Occipital lobe (tissue), 2 donors: ENCODE data around the gene TCF12. TPM values are rescaled to one million over a fixed set of nuclear protein-coding genes. Genes with fewer than 3 reads are reported as not detected.

Experiments used
- DNase-seq: peaks from one replicate; lab custom pipeline; 2025; lab: John Stamatoyannopoulos, UW
- total RNA-seq: library from RNA; depleted of rRNA; stranded (reverse); fragments of >200 nt; gene quantifications from one replicate; pipeline ENCODE4 v1.2.3, GENCODE V29; 2014

Gene TCF12
- 143 TPM for total RNA-seq

GRCh38 chr15:56918046-56918938, at the start of gene TCF12:
Gene TCF12, plus strand, starts transcription at chr15:56918644. Its CDS starts 1,270 bp downstream, at chr15:56919914.
- peak; percentile 89 for DNase-seq

DNA sequence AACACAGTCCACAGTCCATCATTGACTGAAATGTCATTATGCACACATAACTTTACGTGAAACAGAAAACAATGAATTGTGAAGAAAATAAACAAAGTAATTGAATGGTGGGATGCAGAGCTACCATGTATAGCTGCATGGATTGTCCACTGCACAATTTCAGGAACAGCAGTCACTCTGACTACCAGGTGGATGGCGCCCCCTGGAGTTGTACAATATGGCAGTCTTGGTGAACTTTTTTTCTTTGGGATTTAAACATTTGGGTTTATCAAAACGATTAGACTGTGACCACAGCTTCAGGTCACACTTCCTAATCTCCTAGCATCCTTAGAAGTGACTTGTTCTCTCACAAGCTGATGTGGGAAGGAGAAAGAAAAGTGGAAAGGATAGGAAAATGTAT, 48.9 kb upstream of the TCF12 start:
- no peak for DNase-seq

DNA sequence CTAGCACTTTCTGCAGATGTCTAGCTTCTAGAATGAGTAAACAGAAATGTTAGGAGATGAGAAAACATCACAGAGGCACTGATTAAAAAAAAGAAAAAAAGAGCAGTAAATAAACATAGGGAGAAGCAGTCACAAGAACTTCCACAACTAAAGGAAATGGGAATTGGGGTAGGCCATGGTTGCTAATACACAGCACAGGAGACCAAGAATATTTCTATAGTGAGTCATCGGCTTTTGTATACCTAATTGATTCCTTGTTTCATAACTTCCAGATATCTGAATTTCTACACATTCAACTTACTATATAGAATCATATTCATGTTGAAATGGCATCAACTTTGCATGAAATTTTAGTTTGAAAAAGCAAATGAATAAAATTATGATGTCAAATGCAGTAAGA, 47.3 kb upstream of the TCF12 start:
- no peak for DNase-seq

DNA sequence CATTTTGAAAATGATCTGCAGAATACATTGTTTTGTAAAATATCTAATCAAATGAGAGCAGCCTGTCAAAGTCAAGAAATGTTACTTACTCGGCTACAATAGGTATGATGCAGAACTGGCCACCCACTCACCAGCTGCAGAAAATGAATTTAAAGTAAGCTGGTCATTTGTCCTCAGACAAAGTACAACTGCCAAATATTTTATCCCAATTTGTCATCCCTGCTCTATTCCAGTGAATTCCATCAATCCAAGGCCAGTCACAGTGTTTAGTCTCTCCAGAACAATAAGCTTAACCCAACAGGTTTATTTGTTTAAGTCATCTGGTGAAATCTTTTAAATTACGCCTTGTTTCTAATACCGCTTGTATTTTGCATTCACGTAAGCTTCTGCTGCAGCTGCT, 46.6 kb upstream of the TCF12 start:
- DNase-seq: no peak

DNA sequence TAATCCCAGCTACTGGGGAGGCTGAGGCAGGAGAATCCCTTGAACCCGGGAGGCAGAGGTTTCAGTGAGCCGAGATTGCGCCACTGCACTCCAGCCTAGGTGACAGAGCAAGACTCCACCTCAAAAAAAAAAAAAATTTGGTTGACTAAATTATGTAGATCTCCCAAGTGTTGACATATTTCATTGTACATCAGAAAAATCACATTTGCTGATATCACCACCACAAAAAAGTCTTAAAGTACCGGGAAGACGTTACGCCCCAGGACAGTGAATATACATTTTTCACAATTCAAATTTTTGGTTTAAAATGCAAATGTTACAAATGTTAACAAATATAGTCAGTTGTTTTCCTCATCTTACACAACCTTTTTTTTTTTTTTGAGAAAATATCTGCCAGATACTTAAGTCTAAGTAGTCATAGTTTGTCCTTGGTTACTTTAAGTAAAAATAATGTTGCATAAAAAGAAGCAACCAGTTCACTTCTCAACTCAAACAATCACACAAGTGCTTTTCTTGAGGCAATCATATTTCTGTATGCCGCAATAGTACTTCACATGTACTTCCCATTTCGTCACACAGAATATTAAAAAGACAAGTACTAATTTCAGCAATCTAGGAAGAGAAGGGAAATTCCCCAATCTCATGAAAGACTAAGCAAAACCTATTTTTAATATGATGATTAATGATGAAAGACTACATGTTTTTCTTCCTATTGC, 41.0 kb upstream of the TCF12 start:
- DNase-seq: no peak

DNA sequence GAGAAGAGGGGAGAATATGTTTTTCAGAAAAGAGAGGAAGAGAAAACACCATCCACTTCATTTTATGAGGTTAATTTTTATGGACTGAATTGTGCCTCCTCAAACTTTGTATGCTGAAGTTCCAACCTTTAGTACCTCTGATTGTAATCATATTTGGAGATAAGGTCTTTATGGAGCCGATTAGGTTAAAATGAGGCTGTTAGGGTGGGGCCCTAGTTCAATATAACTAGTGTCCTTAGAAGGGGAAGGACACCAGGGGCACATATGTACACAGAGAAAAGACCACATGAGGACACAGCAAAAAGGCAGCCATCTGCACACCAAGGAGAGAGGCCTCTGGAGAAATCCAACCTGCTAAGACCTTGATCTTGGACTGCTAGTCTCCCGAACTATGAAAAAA, 38.9 kb upstream of the TCF12 start:
- DNase-seq: no peak

DNA sequence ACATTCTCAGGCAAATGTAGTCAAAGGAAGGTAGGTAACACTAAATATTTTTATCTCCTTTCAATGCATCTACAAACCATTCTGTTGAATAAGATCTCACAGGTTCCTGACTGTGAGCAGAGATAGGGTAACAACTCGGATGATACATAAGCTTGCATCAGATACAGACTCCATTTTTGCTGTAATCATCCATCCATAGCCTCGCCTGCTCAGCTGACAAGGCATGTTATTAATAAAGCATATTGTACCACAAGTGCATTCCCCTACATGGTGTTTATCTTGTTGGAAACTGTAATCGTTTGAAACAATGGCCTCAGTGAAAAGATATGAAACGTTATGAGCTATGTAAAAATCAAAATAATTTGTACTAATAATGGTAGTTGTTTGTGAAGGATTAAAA, 35.4 kb upstream of the TCF12 start:
- no peak for DNase-seq

GRCh38 chr15:56886363-56886931, 32.0 kb upstream of the TCF12 start:
- DNase-seq: no peak

DNA sequence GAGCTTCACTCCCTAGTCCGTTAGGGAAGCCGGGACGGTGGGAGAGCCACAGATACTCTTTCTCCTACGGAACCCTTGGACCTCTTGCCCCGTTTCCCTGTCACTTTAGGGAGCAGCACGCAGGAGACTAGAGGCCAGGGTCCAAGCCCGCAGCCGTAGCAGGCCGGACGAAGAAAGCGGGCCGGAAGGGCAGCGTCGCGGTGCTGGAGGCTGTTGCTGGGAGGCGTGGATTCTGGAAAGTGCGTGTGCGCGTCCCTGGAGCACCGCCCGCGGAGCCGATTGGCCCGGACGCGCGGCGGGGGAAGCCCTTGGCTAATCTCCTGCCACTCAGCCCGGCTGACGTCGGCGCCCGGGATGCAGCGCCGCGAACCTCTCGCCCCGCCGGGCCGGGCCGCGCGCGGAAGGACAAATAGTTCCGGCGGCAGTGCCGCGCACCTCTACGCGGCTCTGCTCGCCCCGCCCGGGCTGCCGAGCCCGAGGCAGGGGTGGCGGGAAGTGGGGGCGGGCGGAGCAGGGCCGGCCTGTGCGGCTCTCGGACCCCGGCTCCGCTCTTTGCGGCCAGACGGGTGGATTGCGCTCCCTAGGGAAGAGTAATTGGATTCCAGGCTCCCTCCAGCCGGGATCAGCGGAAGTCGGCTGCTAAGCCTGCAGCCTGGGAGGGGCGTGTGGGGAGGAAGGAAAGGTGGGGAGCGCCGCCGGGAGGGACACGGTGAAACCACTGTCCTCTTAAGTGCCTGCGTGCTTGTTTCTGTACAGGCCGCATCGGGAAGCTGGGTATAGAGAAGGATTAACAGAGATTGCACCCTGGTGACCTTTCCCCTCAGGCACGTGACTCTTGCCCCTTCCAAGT, 31.3 kb upstream of the TCF12 start:
- DNase-seq: peak; percentile 90

GRCh38 chr15:56887782-56888438, 30.5 kb upstream of the TCF12 start:
- DNase-seq: no peak

DNA sequence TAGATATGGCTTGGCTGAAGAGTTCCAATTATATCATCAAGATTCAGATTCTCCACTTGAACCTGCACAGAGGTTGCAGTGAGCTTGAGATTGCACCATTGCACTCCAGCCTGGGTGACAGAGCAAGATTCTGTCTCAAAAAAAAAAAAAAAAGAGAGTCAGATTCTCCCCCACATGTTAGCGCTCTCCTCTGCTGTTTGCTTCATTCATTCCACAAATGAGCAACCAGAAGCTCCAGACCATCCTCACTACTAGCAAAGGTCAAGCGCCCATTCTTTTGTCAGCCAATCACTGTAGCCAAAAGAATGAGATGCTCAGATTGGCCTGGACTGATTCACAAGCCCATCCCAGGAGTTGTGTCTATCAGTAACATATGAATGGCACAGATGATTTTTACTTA, 28.4 kb upstream of the TCF12 start:
- no peak for DNase-seq

DNA sequence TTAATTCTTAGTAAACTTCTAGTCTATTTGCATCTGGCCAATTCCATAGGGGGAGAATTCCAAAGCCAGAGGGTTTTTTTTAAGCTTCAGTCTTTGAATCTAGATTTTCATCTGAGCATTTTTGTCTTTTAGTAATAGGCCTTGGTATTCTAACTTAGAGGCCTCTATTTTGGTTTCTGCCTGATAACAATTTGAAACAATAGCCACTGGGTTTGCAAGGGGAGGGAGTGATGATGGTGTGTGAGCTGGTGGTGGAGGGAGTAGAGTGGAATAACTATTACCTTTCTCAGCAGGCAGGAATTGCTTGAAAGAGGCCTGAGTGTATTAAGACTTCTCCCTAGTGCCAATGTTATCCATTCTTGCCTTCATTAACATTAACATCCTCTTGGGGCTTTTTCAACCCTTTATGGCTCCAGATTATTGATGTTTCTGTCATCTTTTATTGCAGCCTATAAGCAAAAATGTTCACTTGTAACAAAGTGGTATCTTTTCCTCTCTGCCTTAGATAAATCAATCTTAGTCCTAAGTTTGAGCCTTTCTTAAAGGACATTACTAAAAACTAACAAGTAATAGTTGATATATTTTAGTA, 26.5 kb upstream of the TCF12 start:
- DNase-seq: no peak

DNA sequence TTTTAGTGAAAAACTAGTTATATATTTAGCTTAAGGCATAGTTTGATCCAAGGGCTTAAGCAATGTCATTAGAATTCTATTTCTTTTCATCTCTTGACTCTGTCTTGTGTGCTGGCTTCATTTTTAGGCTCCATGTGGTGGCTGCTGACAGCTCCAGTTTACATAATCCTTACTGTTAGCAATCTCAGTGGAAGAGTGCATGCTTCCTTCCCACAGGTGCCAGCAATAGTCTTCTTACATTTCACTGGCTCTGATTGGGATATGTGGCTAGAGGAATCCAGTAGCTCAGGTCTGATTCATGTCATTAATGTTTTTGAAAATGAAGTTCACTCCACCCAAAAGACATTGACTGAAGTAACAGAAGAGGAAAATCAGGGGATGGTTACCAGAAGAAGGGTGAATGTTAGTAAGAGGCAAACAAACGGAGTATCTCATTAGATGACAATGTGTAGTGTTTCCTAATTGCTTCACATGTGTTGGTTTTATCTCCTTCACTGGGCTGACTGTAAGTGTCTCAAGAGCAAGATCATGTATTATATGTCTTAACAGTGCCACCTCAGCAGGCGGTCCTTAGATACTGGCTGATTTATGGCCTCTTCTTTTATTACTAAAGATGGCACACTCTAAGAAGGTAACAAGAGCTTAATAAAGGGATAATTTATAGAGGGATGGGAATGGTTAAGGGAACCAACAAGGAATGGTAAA, 25.6 kb upstream of the TCF12 start:
- DNase-seq: no peak

- DNase-seq: no peak
These were observed 25.1 kb upstream of the TCF12 start for GRCh38 chr15:56893364-56893678.

GRCh38 chr15:56894601-56895000, 23.8 kb upstream of the TCF12 start:
- no peak for DNase-seq

GRCh38 chr15:56901931-56902330, 16.5 kb upstream of the TCF12 start:
- no peak for DNase-seq

DNA sequence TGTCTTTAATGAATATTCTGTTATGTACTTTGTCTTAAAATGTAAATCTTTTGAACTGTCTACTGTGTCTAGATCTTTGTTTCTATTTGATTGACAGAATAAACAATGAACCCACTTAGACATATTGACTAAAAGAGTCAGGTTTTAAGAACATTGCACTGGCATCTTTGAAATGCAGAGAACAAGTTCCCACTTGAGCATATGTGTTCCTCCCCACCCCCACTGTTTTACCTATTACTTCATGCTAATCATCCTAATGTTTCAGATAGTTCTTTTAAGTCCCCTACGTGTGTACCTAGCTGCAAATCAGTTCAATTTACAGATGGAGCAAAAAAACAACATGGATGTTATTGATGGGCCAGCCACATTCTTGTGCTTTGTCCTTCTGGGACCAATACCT, 11.7 kb upstream of the TCF12 start:
- DNase-seq: no peak

DNA sequence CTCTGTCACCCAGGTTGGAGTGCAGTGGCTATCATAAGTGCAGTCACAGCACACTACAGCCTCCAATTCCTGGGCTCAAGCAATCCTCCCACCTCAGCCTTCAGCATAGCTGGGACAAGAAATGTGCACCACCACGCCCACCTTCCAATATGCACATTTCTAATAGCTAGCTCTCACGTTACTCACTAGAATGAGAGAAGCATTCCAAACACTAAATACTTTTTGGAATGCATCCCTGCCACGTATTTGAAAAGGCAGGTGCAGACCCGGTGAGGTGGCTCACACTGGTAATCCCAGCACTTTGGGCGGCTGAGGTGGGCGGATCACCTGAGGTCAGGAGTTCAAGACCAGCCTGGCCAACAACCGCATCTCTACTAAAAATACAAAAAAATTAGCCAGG, 7.6 kb upstream of the TCF12 start:
- DNase-seq: no peak

GRCh38 chr15:56913241-56913640, 5.2 kb upstream of the TCF12 start:
- DNase-seq: no peak

- no peak for DNase-seq
These were observed 4.8 kb upstream of the TCF12 start for GRCh38 chr15:56913670-56914069.
